Cardiac fibroblast (primary cell): Measurements from ENCODE around the gene EXOC6.

Source experiments
- DNase-seq, 2 donors: peaks; one replicate each; pipeline versions ENCODE4 v3.0.0 to v3.0.0-alpha.2; 2010; ENCODE audit warnings: low read depth in 2 of 2
- H3K4me3 ChIP-seq, 2 donors: replicated peaks in 1 of 2; 1 replicate in 1 of 2; 2 replicates in 1 of 2; pipeline ENCODE4 v1.5.1; 2011; ENCODE audit warnings: low read depth in 2 of 2, low read length in 2 of 2, mild to moderate bottlenecking in 2 of 2, moderate library complexity in 1 of 2
- CTCF ChIP-seq: IDR thresholded peaks from one replicate; pipeline ENCODE4 v1.5.1; 2011; ENCODE audit warnings: low read depth, mild to moderate bottlenecking, low read length, inconsistent platforms

EXOC6 gene

DNA sequence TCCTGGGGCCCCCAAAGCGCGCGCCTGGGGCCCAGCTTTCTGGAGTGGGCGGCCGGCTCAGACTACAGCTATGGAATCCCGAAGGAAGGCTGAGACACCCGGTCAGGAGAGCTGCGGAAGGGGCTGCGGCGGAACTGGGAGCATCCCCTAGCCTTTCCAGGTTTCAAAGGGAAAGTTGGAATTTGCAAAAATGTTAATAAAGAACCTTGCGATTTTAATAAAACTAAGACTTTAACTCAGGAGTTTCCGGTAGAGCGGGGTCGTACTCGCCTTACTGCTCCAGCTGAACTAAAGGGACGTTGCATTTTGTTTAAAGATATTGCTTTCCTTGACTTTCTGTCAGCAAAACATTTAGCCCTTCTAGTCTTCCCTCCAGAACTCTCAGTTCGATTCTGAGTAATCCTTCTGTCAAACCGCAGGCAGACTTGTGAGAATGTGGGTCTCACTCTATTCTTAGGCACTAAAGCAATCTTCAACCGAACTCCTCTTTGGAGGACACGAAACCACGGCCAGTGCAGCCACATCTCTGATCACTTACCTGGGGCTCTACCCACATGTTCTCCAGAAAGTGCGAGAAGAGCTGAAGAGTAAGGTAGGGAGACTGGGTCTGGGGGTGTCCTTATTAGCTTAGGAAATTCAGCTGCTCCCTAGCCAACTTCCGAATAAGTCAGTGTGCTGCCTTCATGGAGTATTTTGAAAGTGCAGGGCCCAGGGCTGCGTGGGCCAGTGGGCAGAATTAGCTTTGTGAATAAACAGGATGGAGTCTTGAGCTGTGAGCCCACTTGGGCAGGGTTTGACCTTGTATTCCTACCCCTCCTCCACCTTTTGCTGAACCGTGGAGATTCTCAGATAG is 227.3 kb downstream of the EXOC6 start:
- no peak for DNase-seq
- no peak for TF ChIP-seq CTCF
- H3K4me3 ChIP-seq, result no peak overlapping the region

DNA sequence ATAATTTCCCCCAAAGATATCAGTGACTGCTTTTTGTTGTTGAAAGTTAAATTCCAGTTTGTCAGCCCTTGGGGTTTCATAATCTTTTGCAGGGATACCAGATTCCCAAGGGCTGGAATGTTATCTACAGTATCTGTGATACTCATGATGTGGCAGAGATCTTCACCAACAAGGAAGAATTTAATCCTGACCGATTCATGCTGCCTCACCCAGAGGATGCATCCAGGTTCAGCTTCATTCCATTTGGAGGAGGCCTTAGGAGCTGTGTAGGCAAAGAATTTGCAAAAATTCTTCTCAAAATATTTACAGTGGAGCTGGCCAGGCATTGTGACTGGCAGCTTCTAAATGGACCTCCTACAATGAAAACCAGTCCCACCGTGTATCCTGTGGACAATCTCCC is 228.6 kb downstream of the EXOC6 start:
- no peak overlapping the region for H3K4me3 ChIP-seq
- DNase-seq, result no peak
- TF ChIP-seq CTCF, result no peak

GRCh38 chr10:93077860-93078337 is 229.6 kb downstream of the EXOC6 start:
- no peak for DNase-seq
- TF ChIP-seq CTCF, result no peak
- H3K4me3 ChIP-seq, result no peak overlapping the region

DNA sequence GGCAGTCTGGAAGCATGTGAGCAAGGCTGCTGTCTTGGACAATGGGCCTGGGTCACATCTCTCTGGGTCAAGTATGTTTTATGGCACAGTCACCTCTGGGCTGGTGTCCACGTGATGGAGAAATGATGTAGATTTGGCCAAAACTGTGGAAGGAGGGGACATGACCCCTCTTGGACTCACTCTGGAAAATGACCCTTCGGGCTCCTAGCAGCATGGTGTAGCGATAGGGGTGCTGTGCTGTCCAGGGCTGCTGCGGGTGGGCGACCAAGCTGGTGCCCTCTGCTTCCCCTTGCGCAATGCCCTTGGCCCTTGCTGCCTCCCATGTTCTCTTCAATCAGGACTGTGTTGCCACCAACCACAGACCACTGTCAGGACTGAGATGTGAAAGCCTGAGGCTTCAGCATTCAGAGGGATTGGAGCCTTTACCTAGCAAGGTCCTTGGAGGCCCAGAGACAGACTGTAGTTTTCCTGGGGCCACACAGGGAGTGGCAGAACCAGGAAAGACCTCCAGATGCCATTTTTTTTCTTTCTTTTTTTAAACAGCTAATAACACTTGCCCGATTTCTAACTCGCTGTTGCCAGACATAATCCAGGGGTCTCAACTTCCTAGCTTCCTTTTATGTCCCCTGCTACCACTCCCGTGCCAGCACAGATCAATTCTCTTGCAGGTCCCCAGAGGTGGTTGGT is 231.5 kb downstream of the EXOC6 start:
- DNase-seq, result no peak
- no peak overlapping the region for H3K4me3 ChIP-seq
- no peak for TF ChIP-seq CTCF

DNA sequence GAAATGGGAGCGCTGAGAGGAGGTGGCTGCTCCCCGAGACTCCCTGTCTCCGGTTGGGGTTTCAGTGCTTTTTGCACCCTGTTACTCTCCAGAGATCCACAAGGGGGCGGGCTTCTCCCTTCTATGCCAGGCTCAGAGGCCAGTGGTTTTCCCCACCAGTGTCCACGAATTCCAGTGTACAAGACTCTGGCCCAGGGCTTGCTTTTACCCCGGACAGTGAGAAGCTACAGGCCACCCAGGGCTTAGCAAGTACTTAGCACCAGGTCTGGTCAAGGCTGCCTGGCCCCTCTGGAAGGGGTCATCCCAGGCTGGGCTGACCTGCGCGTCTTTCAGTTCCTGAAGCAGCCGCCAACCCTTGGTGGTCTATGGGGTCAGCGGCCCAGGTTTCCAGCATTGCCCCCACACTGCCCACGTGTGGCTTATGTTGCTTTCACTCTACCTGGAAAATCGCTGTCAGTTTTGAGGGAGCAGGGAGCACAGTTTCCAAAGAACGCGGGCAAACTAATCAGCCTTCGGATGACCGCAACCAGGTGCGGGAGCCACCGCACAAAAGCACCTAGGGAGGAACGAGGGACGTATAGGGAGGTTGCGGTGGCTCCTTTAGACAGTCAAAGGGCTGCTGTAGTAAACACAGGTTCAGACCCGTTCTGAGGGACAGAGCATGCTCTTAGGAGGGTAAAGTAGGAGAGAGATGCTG is 232.2 kb downstream of the EXOC6 start:
- TF ChIP-seq CTCF, result peak; percentile 84
- DNase-seq, result peak; percentile 58 to 59
- no peak overlapping the region for H3K4me3 ChIP-seq

- no peak overlapping the region for H3K4me3 ChIP-seq
- DNase-seq, result no peak
- no peak for TF ChIP-seq CTCF
Measured at GRCh38 chr10:93081318-93081717, 233.0 kb downstream of the EXOC6 start.
